Fibroblast of lung (primary cell): Measurements from ENCODE around the gene GUF1. TPM values are rescaled to one million over a fixed set of nuclear protein-coding genes. Genes with fewer than 3 reads are reported as not detected.

ENCODE experiments used
- DNase-seq, 2 donors: peaks; one replicate each; pipeline versions ENCODE4 v3.0.0 to v3.0.0-alpha.2; 2010; ENCODE audit warnings: low read depth in 2 of 2
- H2AFZ ChIP-seq: 2 replicates; pipeline ENCODE4 v1.5.1; 2012; ENCODE audit warnings: low read length, control low read depth, inconsistent platforms
- H3K27ac ChIP-seq: 2 replicates; pipeline ENCODE4 v1.5.1; 2011; ENCODE audit warnings: low read length, control low read depth; ENCODE audit not compliant: insufficient read depth
- H3K27me3 ChIP-seq: 2 replicates; pipeline ENCODE4 v1.5.1; 2011; ENCODE audit warnings: mild to moderate bottlenecking, low read length; ENCODE audit not compliant: control insufficient read depth, insufficient read depth
- H3K36me3 ChIP-seq: 2 replicates; pipeline ENCODE4 v1.5.1; 2011; ENCODE audit warnings: low read length; ENCODE audit not compliant: control insufficient read depth, insufficient read depth
- H3K4me1 ChIP-seq: 2 replicates; pipeline ENCODE4 v1.5.1; 2011; ENCODE audit warnings: low read length; ENCODE audit not compliant: control insufficient read depth, insufficient read depth; ENCODE audit errors: extremely low read depth
- H3K4me2 ChIP-seq: 2 replicates; pipeline ENCODE4 v1.5.1; 2011; ENCODE audit warnings: low read length, control low read depth; ENCODE audit not compliant: insufficient read depth; ENCODE audit errors: extremely low read depth
- H3K4me3 ChIP-seq, 4 experiments: fragments of 200-600 bp in 1 of 4; sonication (generic) in 1 of 4; replicated peaks in 1 of 4; 2 replicates each; pipeline ENCODE4 v1.5.1; 2011 to 2016; ENCODE audit warnings: low read length in 4 of 4, low read depth in 3 of 4, mild to moderate bottlenecking in 3 of 4, control low read depth in 2 of 4, inconsistent platforms in 1 of 4, mixed read lengths in 1 of 4; ENCODE audit not compliant: insufficient read depth in 1 of 4; ENCODE audit errors: control extremely low read depth in 1 of 4
- H3K79me2 ChIP-seq: 2 replicates; pipeline ENCODE4 v1.5.1; 2012; ENCODE audit warnings: mild to moderate bottlenecking, low read length, inconsistent platforms; ENCODE audit not compliant: control insufficient read depth, insufficient read depth
- H3K9ac ChIP-seq: 2 replicates; pipeline ENCODE4 v1.5.1; 2011; ENCODE audit warnings: mild to moderate bottlenecking, low read length, control low read depth; ENCODE audit not compliant: insufficient read depth
- H3K9me3 ChIP-seq: 2 replicates; pipeline ENCODE4 v1.5.1; 2012; ENCODE audit warnings: low read depth, low read length; ENCODE audit not compliant: control insufficient read depth, insufficient read depth
- H4K20me1 ChIP-seq: 2 replicates; pipeline ENCODE4 v1.5.1; 2011; ENCODE audit warnings: low read length; ENCODE audit not compliant: control insufficient read depth, insufficient read depth; ENCODE audit errors: extremely low read depth
- CTCF ChIP-seq, 2 donors: IDR thresholded peaks in 1 of 2; conservative IDR thresholded peaks in 1 of 2; 1 replicate in 1 of 2; 2 replicates in 1 of 2; pipeline ENCODE4 v1.5.1; 2011 to 2012; ENCODE audit warnings: low read length in 2 of 2, control low read depth in 1 of 2, inconsistent platforms in 1 of 2, low read depth in 1 of 2, mild to moderate bottlenecking in 1 of 2
- EZH2 ChIP-seq: IDR thresholded peaks from 2 replicates; pipeline ENCODE4 v1.5.1; 2012; ENCODE audit warnings: low read length, control low read depth, mild to moderate bottlenecking; ENCODE audit errors: missing control alignments
- polyA plus RNA-seq, 2 donors: library from polyadenylated mRNA; depleted of rRNA in 1 of 2; stranded (reverse) in 1 of 2; unstranded in 1 of 2; fragments of >200 nt; gene quantifications; 2 replicates each; pipeline ENCODE4 v1.2.1, GENCODE V29; 2011 to 2012; ENCODE audit warnings: missing spikeins in 1 of 2
- total RNA-seq: library from RNA; depleted of rRNA; stranded (reverse); fragments of >200 nt; gene quantifications from 2 replicates; pipeline ENCODE4 v1.2.1, GENCODE V29; 2014

GUF1 gene
- total and polyA plus RNA-seq, 2 donors (not counting 1 experiment from before 2014, with no cell fraction given): 12.1 to 18.3 TPM

- H3K36me3 ChIP-seq: no peaks in the 10 kb centered on the region
- H3K4me3 ChIP-seq: no peak overlapping the region
- H3K27ac ChIP-seq: no peak overlapping the region
- no peaks in the 10 kb centered on the region for H3K79me2 ChIP-seq
- TF ChIP-seq CTCF (conservative IDR thresholded peaks at IDR 0.05 in 1 of 2, IDR thresholded peaks at IDR 0.05 in 1 of 2; ENCODE audit: low read depth in 1 of 2, low read length in 2 of 2): no peak
- TF ChIP-seq EZH2: no peak
- H3K4me1 ChIP-seq: no peaks in the 10 kb centered on the region
- H4K20me1 ChIP-seq: no peaks in the 10 kb centered on the region
- DNase-seq: no peak
- no peak overlapping the region for H2AFZ ChIP-seq
- no peaks in the 10 kb centered on the region for H3K27me3 ChIP-seq
- H3K4me2 ChIP-seq: no peak overlapping the region
- H3K9me3 ChIP-seq: no peaks in the 10 kb centered on the region
- H3K9ac ChIP-seq: no peak overlapping the region
Measured at GRCh38 chr4:44668526-44668925, 9.7 kb upstream of the GUF1 start.

GRCh38 chr4:44670506-44671199, 7.6 kb upstream of the GUF1 start:
- Histone ChIP-seq H3K9ac (no peak overlapping the region), H3K9me3 (no peaks in the 10 kb centered on the region), H3K4me1 (no peaks in the 10 kb centered on the region), H3K27ac (no peak overlapping the region), H3K4me3 (no peak overlapping the region), H4K20me1 (no peaks in the 10 kb centered on the region), H3K36me3 (no peaks in the 10 kb centered on the region), H3K27me3 (no peaks in the 10 kb centered on the region), H3K4me2 (no peak overlapping the region), H2AFZ (no peak overlapping the region), H3K79me2 (no peaks in the 10 kb centered on the region)
- TF ChIP-seq CTCF (conservative IDR thresholded peaks at IDR 0.05 in 1 of 2, IDR thresholded peaks at IDR 0.05 in 1 of 2; ENCODE audit: low read depth in 1 of 2, low read length in 2 of 2): no peak
- TF ChIP-seq EZH2: no peak
- no peak for DNase-seq

- no peak for TF ChIP-seq CTCF (conservative IDR thresholded peaks at IDR 0.05 in 1 of 2, IDR thresholded peaks at IDR 0.05 in 1 of 2; ENCODE audit: low read depth in 1 of 2, low read length in 2 of 2)
- no peak for TF ChIP-seq EZH2
- H3K27ac ChIP-seq: no peak overlapping the region
- no peaks in the 10 kb centered on the region for H3K79me2 ChIP-seq
- no peaks in the 10 kb centered on the region for H3K4me1 ChIP-seq
- no peak overlapping the region for H3K4me2 ChIP-seq
- H3K9me3 ChIP-seq: no peaks in the 10 kb centered on the region
- no peak overlapping the region for H2AFZ ChIP-seq
- no peak for DNase-seq
- H3K9ac ChIP-seq: no peak overlapping the region
- no peak overlapping the region for H3K4me3 ChIP-seq
- H4K20me1 ChIP-seq: no peaks in the 10 kb centered on the region
- no peaks in the 10 kb centered on the region for H3K27me3 ChIP-seq
- H3K36me3 ChIP-seq: no peaks in the 10 kb centered on the region
Measured at GRCh38 chr4:44671636-44672035, 6.6 kb upstream of the GUF1 start.
